HCT116 (cell line): ENCODE measurements around the gene CNPY3. TPM values are rescaled to one million over a fixed set of nuclear protein-coding genes. Genes with fewer than 3 reads are reported as not detected.

Experiments used
- ATAC-seq: fragments of 200-7000 bp; cut with Tn5 transposase; 2 replicates; pipeline ENCODE4 v1.9.1; 2020; ENCODE audit warnings: mild to moderate bottlenecking, moderate library complexity
- BruUV-seq: library from RNA; stranded (reverse); fragments of 400-500 nt; replicated peaks from 2 replicates; lab custom pipeline; 2021; lab: Mats Ljungman, UMichigan
- CTCF ChIA-PET: fragments of 300-600 bp; sonication (Branson Sonifier 250); formaldehyde crosslinking; loops from one replicate; lab custom pipeline; 2021; ENCODE audit warnings: antibody characterized with exemption; lab: Charles Lee
- POLR2A ChIA-PET: fragments of 300-600, 350-600 bp; sonication (Branson Sonifier 250); formaldehyde crosslinking; loops from one replicate; lab custom pipeline; 2021; ENCODE audit warnings: antibody characterized with exemption; lab: Charles Lee
- RAD21 ChIA-PET, 2 experiments: fragments of 300-600 bp; sonication (Branson Sonifier 250); formaldehyde crosslinking; loops; one replicate each; lab custom pipeline; 2023; ENCODE audit warnings: low total read pairs in 2 of 2; ENCODE audit not compliant: uncharacterized antibody in 2 of 2, unreplicated experiment in 2 of 2, low non-redundant PET in 1 of 2; lab: Charles Lee
- DNase-seq: peaks from one replicate; pipeline ENCODE4 v3.0.0-alpha.2; 2010; ENCODE audit warnings: low read depth, low spot score
- H2AFZ ChIP-seq: fragments of 200-600 bp; shearing (Covaris generic), sonication (generic); 2 replicates; pipeline ENCODE4 v1.6.1; 2017; ENCODE audit warnings: low read depth, mixed run types, mixed read lengths, antibody characterized with exemption, low read length; ENCODE audit not compliant: poor library complexity, severe bottlenecking
- H3K27ac ChIP-seq: 2 replicates; pipeline ENCODE4 v1.5.1; 2012; ENCODE audit warnings: low read depth, low read length
- H3K27me3 ChIP-seq: fragments of 200-600 bp; sonication (generic); 2 replicates; pipeline ENCODE4 v1.6.1; 2016; ENCODE audit warnings: mixed run types, low read length, mixed read lengths; ENCODE audit not compliant: insufficient read depth
- H3K36me3 ChIP-seq, 2 experiments: fragments of 200-500 bp in 1 of 2; fragments of 200-600 bp in 1 of 2; sonication (Bioruptor generic) in 1 of 2; sonication (generic) in 1 of 2; 2 replicates each; pipeline versions ENCODE4 v1.5.1 to v1.6.1; 2014 to 2016; ENCODE audit warnings: low read length in 2 of 2, inconsistent platforms in 1 of 2, mixed read lengths in 1 of 2, mixed run types in 1 of 2; ENCODE audit not compliant: insufficient read depth in 2 of 2, control insufficient read depth in 1 of 2
- H3K4me1 ChIP-seq, 2 experiments: fragments of 200-600 bp in 1 of 2; sonication (generic) in 1 of 2; 2 replicates each; pipeline versions ENCODE4 v1.5.1 to v1.6.1; 2012 to 2017; ENCODE audit warnings: low read length in 2 of 2, inconsistent platforms in 1 of 2, mild to moderate bottlenecking in 1 of 2, mixed read lengths in 1 of 2, mixed run types in 1 of 2, moderate library complexity in 1 of 2; ENCODE audit not compliant: insufficient read depth in 2 of 2, control insufficient read depth in 1 of 2
- H3K4me2 ChIP-seq: fragments of 200-600 bp; sonication (generic); 2 replicates; pipeline ENCODE4 v1.6.1; 2017; ENCODE audit warnings: mixed run types, low read length, mixed read lengths
- H3K4me3 ChIP-seq, 2 experiments: fragments of 200-600 bp in 1 of 2; sonication (generic) in 1 of 2; replicated peaks in 1 of 2; 2 replicates each; pipeline ENCODE4 v1.5.1; 2011 to 2016; ENCODE audit warnings: low read length in 2 of 2, control low read depth in 1 of 2, low read depth in 1 of 2, mild to moderate bottlenecking in 1 of 2, mixed read lengths in 1 of 2, mixed run types in 1 of 2
- H3K79me2 ChIP-seq: fragments of 200-600 bp; sonication (generic); 2 replicates; pipeline ENCODE4 v1.6.1; 2017; ENCODE audit warnings: mild to moderate bottlenecking, mixed run types, low read length, moderate library complexity, mixed read lengths; ENCODE audit not compliant: insufficient read depth
- H3K9ac ChIP-seq: fragments of 200-600 bp; sonication (generic); 2 replicates; pipeline ENCODE4 v1.6.1; 2016; ENCODE audit warnings: low read length, mixed read lengths
- H3K9me2 ChIP-seq: fragments of 200-600 bp; sonication (generic), shearing (Covaris generic); 2 replicates; pipeline ENCODE4 v1.6.1; 2017; ENCODE audit warnings: mixed run types, mild to moderate bottlenecking, moderate library complexity; ENCODE audit not compliant: insufficient read depth
- H3K9me3 ChIP-seq, 2 experiments: fragments of 200-500 bp in 1 of 2; fragments of 200-600 bp in 1 of 2; sonication (Bioruptor generic) in 1 of 2; sonication (generic) in 1 of 2; 2 replicates each; pipeline ENCODE4 v1.6.1; 2014 to 2017; ENCODE audit warnings: low read length in 2 of 2, mixed read lengths in 2 of 2, inconsistent platforms in 1 of 2, low read depth in 1 of 2, mild to moderate bottlenecking in 1 of 2, mixed run types in 1 of 2, moderate library complexity in 1 of 2; ENCODE audit not compliant: control insufficient read depth in 1 of 2, insufficient read depth in 1 of 2
- H4K20me1 ChIP-seq: fragments of 200-600 bp; sonication (generic), shearing (Covaris generic); 2 replicates; pipeline ENCODE4 v1.6.1; 2017; ENCODE audit warnings: mixed run types, mild to moderate bottlenecking, moderate library complexity; ENCODE audit not compliant: insufficient read depth
- EZH2phosphoT487 ChIP-seq: fragments of 200-600 bp; IDR thresholded peaks from 2 replicates; pipeline ENCODE4 v1.6.1; 2018; ENCODE audit warnings: antibody characterized with exemption, borderline replicate concordance
- REST ChIP-seq: IDR thresholded peaks from 2 replicates; pipeline ENCODE4 v1.6.1; 2012; ENCODE audit warnings: low read depth
- ZNF274 ChIP-seq: fragments of 200-500 bp; sonication (Bioruptor generic); IDR thresholded peaks from 2 replicates; pipeline ENCODE4 v1.6.1; 2014; ENCODE audit warnings: mild to moderate bottlenecking, low read depth, low read length, inconsistent platforms
- intact Hi-C: fragments of 100-400 bp; cut with micrococcal nuclease; formaldehyde crosslinking; loops from 2 replicates; pipeline ENCODE4 v1.10.0; 2022
- total RNA-seq: library from RNA; stranded (reverse); gene quantifications from one replicate; pipeline ENCODE4 v1.2.1, GENCODE V29; 2021; ENCODE audit not compliant: unreplicated experiment
- TF ChIP-seq, protein P1 (sequence below): IDR thresholded peaks from 2 replicates; pipeline ENCODE4 v1.6.1; 2011; ENCODE audit warnings: mild to moderate bottlenecking, low read length, moderate library complexity; ENCODE audit not compliant: insufficient replicate concordance; ENCODE audit errors: extremely low read depth

CNPY3 gene
- total RNA-seq, 1 experiment from 2014 or later = 49.1 TPM

GRCh38 chr6:42971746-42972327 is 42.6 kb downstream of the CNPY3 start:
- ChIA-PET RAD21 (no interaction called here), POLR2A (interaction anchor here (2.2 kb wide), 1 partner anchor 12 kb away, joined by 12 read pairs; the partner anchor contains the start of gene PPP2R5D), CTCF (interaction anchor here (1.0 to 1.6 kb wide), 2 partner anchors 12 to 172 kb away, joined by 4 read pairs; partner anchors contain the start of gene PPP2R5D)
- no peaks in the 10 kb centered on the region for H4K20me1 ChIP-seq
- no peak overlapping the region for H2AFZ ChIP-seq
- peaks cover 15 to 27% of the 10 kb centered on the region in 2 experiments for H3K4me1 ChIP-seq
- intact Hi-C loops = no loop called here
- peaks cover 0 to 3% of the 10 kb centered on the region in 2 experiments; a peak in 1 of 4 replicates for H3K36me3 ChIP-seq
- DNase-seq = no peak
- BruUV-seq = no TSS peak
- H3K27ac ChIP-seq = peak overlapping the region; percentile 38; the same call in 1 of the 2 replicates
- peak overlapping the region; percentile 68; the same call in 1 of the 2 replicates for H3K4me2 ChIP-seq
- TF ChIP-seq EZH2phosphoT487 (no peak), REST (no peak), ZNF274 (no peak)
- TF ChIP-seq, protein P1, sequence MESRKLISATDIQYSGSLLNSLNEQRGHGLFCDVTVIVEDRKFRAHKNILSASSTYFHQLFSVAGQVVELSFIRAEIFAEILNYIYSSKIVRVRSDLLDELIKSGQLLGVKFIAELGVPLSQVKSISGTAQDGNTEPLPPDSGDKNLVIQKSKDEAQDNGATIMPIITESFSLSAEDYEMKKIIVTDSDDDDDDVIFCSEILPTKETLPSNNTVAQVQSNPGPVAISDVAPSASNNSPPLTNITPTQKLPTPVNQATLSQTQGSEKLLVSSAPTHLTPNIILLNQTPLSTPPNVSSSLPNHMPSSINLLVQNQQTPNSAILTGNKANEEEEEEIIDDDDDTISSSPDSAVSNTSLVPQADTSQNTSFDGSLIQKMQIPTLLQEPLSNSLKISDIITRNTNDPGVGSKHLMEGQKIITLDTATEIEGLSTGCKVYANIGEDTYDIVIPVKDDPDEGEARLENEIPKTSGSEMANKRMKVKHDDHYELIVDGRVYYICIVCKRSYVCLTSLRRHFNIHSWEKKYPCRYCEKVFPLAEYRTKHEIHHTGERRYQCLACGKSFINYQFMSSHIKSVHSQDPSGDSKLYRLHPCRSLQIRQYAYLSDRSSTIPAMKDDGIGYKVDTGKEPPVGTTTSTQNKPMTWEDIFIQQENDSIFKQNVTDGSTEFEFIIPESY = no peak
- H3K27me3 ChIP-seq = no peaks in the 10 kb centered on the region
- peaks cover 4% of the 10 kb centered on the region; the same call in 1 of the 2 replicates for H3K79me2 ChIP-seq
- H3K9me2 ChIP-seq = no peaks in the 10 kb centered on the region
- peak overlapping the region; percentile 11; the same call in 1 of the 2 replicates for H3K9ac ChIP-seq
- no peak for ATAC-seq
- H3K4me3 ChIP-seq = no peak overlapping the region
- no peaks in the 10 kb centered on the region for H3K9me3 ChIP-seq
